COLO668 (cell line): ENCODE data around the gene LGSN.
"Not testable (repeated sequence)": the region's sequence is repeated elsewhere in the genome, so short reads cannot be mapped to it uniquely, and the experiment has no call there.

Experiments
- DNase-seq: peaks from one replicate; lab custom pipeline; 2025; ENCODE audit not compliant: unreplicated experiment; lab: John Stamatoyannopoulos, UW

LGSN gene

GRCh38 chr6:63319939-63320338, at the start of gene LGSN:
Gene LGSN (minus strand): TSS chr6:63319983. CDS start chr6:63319943, 40 bp downstream.
- no peak for DNase-seq

- DNase-seq = no peak
Measured at GRCh38 chr6:63368347-63368746, 48.6 kb upstream of the LGSN start.

- DNase-seq = not testable (repeated sequence)
Measured at GRCh38 chr6:63362500-63363120, 42.8 kb upstream of the LGSN start.

- not testable (repeated sequence) for DNase-seq
Measured at GRCh38 chr6:63357384-63357783, 37.6 kb upstream of the LGSN start.

GRCh38 chr6:63355632-63356031, 35.8 kb upstream of the LGSN start:
- no peak for DNase-seq

GRCh38 chr6:63353286-63353630, 33.5 kb upstream of the LGSN start:
- no peak for DNase-seq

GRCh38 chr6:63352544-63353285, 32.9 kb upstream of the LGSN start:
- no peak for DNase-seq

- no peak for DNase-seq
Measured at GRCh38 chr6:63352069-63352543, 32.3 kb upstream of the LGSN start.

- no peak for DNase-seq
Measured at GRCh38 chr6:63349401-63349800, 29.6 kb upstream of the LGSN start.

GRCh38 chr6:63348836-63349235, 29.1 kb upstream of the LGSN start:
- DNase-seq = no peak

- DNase-seq = no peak
Measured at GRCh38 chr6:63347599-63347998, 27.8 kb upstream of the LGSN start.

GRCh38 chr6:63346217-63346835, 26.5 kb upstream of the LGSN start:
- DNase-seq = no peak

GRCh38 chr6:63340351-63340750, 20.6 kb upstream of the LGSN start:
- DNase-seq = no peak

GRCh38 chr6:63334652-63335051, 14.9 kb upstream of the LGSN start:
- DNase-seq = not testable (repeated sequence)

GRCh38 chr6:63333440-63333839, 13.7 kb upstream of the LGSN start:
- DNase-seq = no peak

- not testable (repeated sequence) for DNase-seq
Measured at GRCh38 chr6:63326630-63327029, 6.8 kb upstream of the LGSN start.

- no peak for DNase-seq
Measured at GRCh38 chr6:63322981-63323380, 3.2 kb upstream of the LGSN start.

GRCh38 chr6:63321821-63322220, 2.0 kb upstream of the LGSN start:
- no peak for DNase-seq

GRCh38 chr6:63317641-63318040, 2.1 kb downstream of the LGSN start:
- DNase-seq = no peak

- DNase-seq = no peak
Measured at GRCh38 chr6:63316113-63316512, 3.7 kb downstream of the LGSN start.

GRCh38 chr6:63313111-63313510, 6.7 kb downstream of the LGSN start:
- no peak for DNase-seq

GRCh38 chr6:63307581-63308246, 12.1 kb downstream of the LGSN start:
- peak; percentile 0 for DNase-seq
